ENCODE measurements around the gene EDN2. TPM values are rescaled to one million over a fixed set of nuclear protein-coding genes. Genes with fewer than 3 reads are reported as not detected.

Gene EDN2
- total and polyA plus RNA-seq, 2 donors (not counting 1 experiment from before 2014, with no cell fraction given), result not detected

- TF ChIP-seq EZH2 (IDR thresholded peaks at IDR 0.05; ENCODE audit: borderline replicate concordance, insufficient read depth, low read depth, low read length, poor library complexity, severe bottlenecking), result no peak
- no peak for TF ChIP-seq CTCF (IDR thresholded peaks at IDR 0.05)
- H3K4me3 Mint-ChIP-seq, result no peak overlapping the region
- no peak overlapping the region for H3K27ac Mint-ChIP-seq
- no peaks in the 10 kb centered on the region for H4K20me1 ChIP-seq (ENCODE audit: control insufficient read depth, insufficient read depth, low read length, poor library complexity, severe bottlenecking)
- no peaks in the 10 kb centered on the region for H3K36me3 ChIP-seq (replicated peaks in 1 of 2; ENCODE audit: control extremely low read depth in 1 of 2, control insufficient read depth in 1 of 2, extremely low read depth in 1 of 2, insufficient read depth in 2 of 2, low read length in 1 of 2)
- no peaks in the 10 kb centered on the region for H3K9me3 Mint-ChIP-seq (ENCODE audit: insufficient read depth)
- no peak for ATAC-seq (ENCODE audit: low read depth)
- no peaks in the 10 kb centered on the region for H3K4me1 ChIP-seq (ENCODE audit: control insufficient read depth in 2 of 2, insufficient read depth in 2 of 2, low read length in 2 of 2)
- no peaks in the 10 kb centered on the region for H3K9me3 ChIP-seq (ENCODE audit: control extremely low read depth in 1 of 3, control insufficient read depth in 2 of 3, insufficient read depth in 1 of 3, low read length in 2 of 3)
- CTCF ChIA-PET, result no interaction called here
- no peak overlapping the region for H3K27ac ChIP-seq (ENCODE audit: low read length in 2 of 2)
- peaks cover 0 to 6% (median 2%) of the 10 kb centered on the region in 4 experiments for H3K27me3 ChIP-seq (replicated peaks in 1 of 4; ENCODE audit: control extremely low read depth in 1 of 4, control insufficient read depth in 3 of 4, insufficient read depth in 4 of 4, low read length in 3 of 4)
- H3K4me3 ChIP-seq (ENCODE audit: control extremely low read depth in 1 of 5, extremely low read depth in 1 of 5, insufficient read depth in 1 of 5, low read depth in 2 of 5, low read length in 4 of 5), result no peak overlapping the region
- H2AFZ ChIP-seq (ENCODE audit: insufficient read depth, low read depth, low read length, poor library complexity, severe bottlenecking), result no peak overlapping the region
- WGBS (ENCODE audit: insufficient coverage), result 82% methylated on average over 2 of the region's 3 CpGs
- no peaks in the 10 kb centered on the region for H3K4me1 Mint-ChIP-seq
- no peaks in the 10 kb centered on the region for H3K79me2 ChIP-seq (ENCODE audit: control insufficient read depth, insufficient read depth, low read length)
- DNase-seq, result no peak
- no peak overlapping the region for H3K4me2 ChIP-seq (replicated peaks; ENCODE audit: low read depth, low read length, poor library complexity, severe bottlenecking)
- intact Hi-C loops (cut with micrococcal nuclease), result no loop called here
- POLR2A ChIA-PET, result no interaction called here
- no peak overlapping the region for H3K9ac ChIP-seq (ENCODE audit: low read length)
- H3K27me3 Mint-ChIP-seq, result peaks cover 42% of the 10 kb centered on the region
Measured at GRCh38 chr1:41437011-41437355, 47.5 kb downstream of the EDN2 start.

GRCh38 chr1:41436281-41437010, 48.0 kb downstream of the EDN2 start:
- ATAC-seq (ENCODE audit: low read depth) (no peak), DNase-seq (no peak)
- Histone ChIP-seq H3K4me3 (ENCODE audit: control extremely low read depth in 1 of 5, extremely low read depth in 1 of 5, insufficient read depth in 1 of 5, low read depth in 2 of 5, low read length in 4 of 5) (no peak overlapping the region), H4K20me1 (ENCODE audit: control insufficient read depth, insufficient read depth, low read length, poor library complexity, severe bottlenecking) (no peaks in the 10 kb centered on the region), H3K79me2 (ENCODE audit: control insufficient read depth, insufficient read depth, low read length) (no peaks in the 10 kb centered on the region), H3K4me1 (ENCODE audit: control insufficient read depth in 2 of 2, insufficient read depth in 2 of 2, low read length in 2 of 2) (no peaks in the 10 kb centered on the region), H3K27ac (ENCODE audit: low read length in 2 of 2) (no peak overlapping the region), H3K4me2 (replicated peaks; ENCODE audit: low read depth, low read length, poor library complexity, severe bottlenecking) (no peak overlapping the region), H3K36me3 (replicated peaks in 1 of 2; ENCODE audit: control extremely low read depth in 1 of 2, control insufficient read depth in 1 of 2, extremely low read depth in 1 of 2, insufficient read depth in 2 of 2, low read length in 1 of 2) (no peaks in the 10 kb centered on the region), H3K27me3 (replicated peaks in 1 of 4; ENCODE audit: control extremely low read depth in 1 of 4, control insufficient read depth in 3 of 4, insufficient read depth in 4 of 4, low read length in 3 of 4) (peaks cover 0 to 6% (median 2%) of the 10 kb centered on the region in 4 experiments), H3K9me3 (ENCODE audit: control extremely low read depth in 1 of 3, control insufficient read depth in 2 of 3, insufficient read depth in 1 of 3, low read length in 2 of 3) (no peaks in the 10 kb centered on the region), H2AFZ (ENCODE audit: insufficient read depth, low read depth, low read length, poor library complexity, severe bottlenecking) (no peak overlapping the region), H3K9ac (ENCODE audit: low read length) (no peak overlapping the region)
- WGBS (ENCODE audit: insufficient coverage), result 86% methylated on average over 1 of the region's 5 CpGs
- H3K27ac Mint-ChIP-seq, result no peak overlapping the region
- TF ChIP-seq CTCF (IDR thresholded peaks at IDR 0.05) (no peak), EZH2 (IDR thresholded peaks at IDR 0.05; ENCODE audit: borderline replicate concordance, insufficient read depth, low read depth, low read length, poor library complexity, severe bottlenecking) (no peak)
- no peaks in the 10 kb centered on the region for H3K4me1 Mint-ChIP-seq
- H3K9me3 Mint-ChIP-seq (ENCODE audit: insufficient read depth), result no peaks in the 10 kb centered on the region
- POLR2A ChIA-PET, result no interaction called here
- CTCF ChIA-PET, result interaction anchor here (1.1 kb wide), 1 partner anchor 19 kb away, joined by 4 read pairs; no protein-coding TSS in a partner anchor
- H3K27me3 Mint-ChIP-seq, result peaks cover 42% of the 10 kb centered on the region
- intact Hi-C loops (cut with micrococcal nuclease), result no loop called here
- H3K4me3 Mint-ChIP-seq, result no peak overlapping the region

All from B cell (primary cell).